HepG2 (cell line): ENCODE measurements around the gene RAMAC. TPM values are rescaled to one million over a fixed set of nuclear protein-coding genes. Genes with fewer than 3 reads are reported as not detected.

ENCODE experiments used
- ADNP ChIP-seq: sonication (generic); formaldehyde crosslinking; IDR thresholded peaks from 2 replicates; pipeline ENCODE4 v1.4.0; 2020; ENCODE audit warnings: missing genetic modification reagents
- BRF2 ChIP-seq: sonication (generic); formaldehyde crosslinking; IDR thresholded peaks from 2 replicates; pipeline ENCODE4 v1.8.1; 2022; ENCODE audit warnings: mild to moderate bottlenecking, missing genetic modification reagents
- GPBP1L1 ChIP-seq: sonication (generic); formaldehyde crosslinking; IDR thresholded peaks from 2 replicates; pipeline ENCODE4 v1.5.0; 2020; ENCODE audit warnings: mild to moderate bottlenecking, missing genetic modification reagents
- KAT7 ChIP-seq: IDR thresholded peaks from 2 replicates; pipeline ENCODE4 v1.6.1; 2018; ENCODE audit warnings: borderline replicate concordance, missing compliant biosample characterization
- REXO4 ChIP-seq: sonication (generic); formaldehyde crosslinking; IDR thresholded peaks from 2 replicates; pipeline ENCODE4 v1.8.0; 2022; ENCODE audit warnings: missing genetic modification reagents, mild to moderate bottlenecking, borderline replicate concordance
- RXRB ChIP-seq: IDR thresholded peaks from 2 replicates; pipeline ENCODE4 v1.6.1; 2016; ENCODE audit warnings: borderline replicate concordance, missing genetic modification reagents, missing compliant biosample characterization
- SIX4 ChIP-seq: sonication (generic); formaldehyde crosslinking; IDR thresholded peaks from 2 replicates; pipeline ENCODE4 v1.4.0; 2020; ENCODE audit warnings: missing genetic modification reagents
- TEAD2 ChIP-seq: sonication (generic); formaldehyde crosslinking; IDR thresholded peaks from 2 replicates; pipeline ENCODE4 v1.9.0; 2021; ENCODE audit warnings: missing genetic modification reagents
- THAP8 ChIP-seq: sonication (generic); formaldehyde crosslinking; IDR thresholded peaks from 2 replicates; pipeline ENCODE4 v1.5.1; 2020; ENCODE audit warnings: missing genetic modification reagents, mild to moderate bottlenecking, borderline replicate concordance
- ZC3H4 ChIP-seq: sonication (generic); formaldehyde crosslinking; IDR thresholded peaks from 2 replicates; pipeline ENCODE4 v1.4.0; 2020; ENCODE audit warnings: missing genetic modification reagents, borderline replicate concordance
- ZNF138 ChIP-seq: sonication (generic); formaldehyde crosslinking; IDR thresholded peaks from 2 replicates; pipeline ENCODE4 v1.5.0; 2020; ENCODE audit warnings: mild to moderate bottlenecking, low read depth, missing genetic modification reagents
- ZNF343 ChIP-seq: sonication (generic); formaldehyde crosslinking; IDR thresholded peaks from 2 replicates; pipeline ENCODE4 v1.4.0; 2020; ENCODE audit warnings: mild to moderate bottlenecking, missing genetic modification reagents
- ZNF598 ChIP-seq: sonication (generic); formaldehyde crosslinking; IDR thresholded peaks from 2 replicates; pipeline ENCODE4 v1.5.1; 2020; ENCODE audit warnings: mild to moderate bottlenecking, missing genetic modification reagents, borderline replicate concordance
- ZNF609 ChIP-seq: sonication (generic); formaldehyde crosslinking; IDR thresholded peaks from 2 replicates; pipeline ENCODE4 v1.4.0; 2020; ENCODE audit warnings: mild to moderate bottlenecking, missing genetic modification reagents, borderline replicate concordance
- ZNF687 ChIP-seq: sonication (generic); formaldehyde crosslinking; IDR thresholded peaks from 2 replicates; pipeline ENCODE4 v1.5.1; 2020; ENCODE audit warnings: mild to moderate bottlenecking, missing genetic modification reagents, moderate library complexity
- ZSCAN29 ChIP-seq: sonication (generic); formaldehyde crosslinking; conservative IDR thresholded peaks from 2 replicates; pipeline ENCODE4 v1.4.0; 2020; ENCODE audit warnings: mild to moderate bottlenecking, missing genetic modification reagents
- polyA plus RNA-seq, 8 experiments: library from polyadenylated mRNA; depleted of rRNA in 3 of 8; stranded (reverse) in 7 of 8; unstranded in 1 of 8; fragments of >200 nt; fragmentation: Illumina TruSeq in 4 of 8; extraction: Trizol in 4 of 8; gene quantifications; 2 replicates each; pipeline versions ENCODE4 v1.2.1 to v1.2.3, GENCODE V29; 2011 to 2016; ENCODE audit warnings: low read depth in 4 of 8, missing spikeins in 1 of 8, mixed read lengths in 1 of 8; ENCODE audit not compliant: insufficient read depth in 1 of 8
- total RNA-seq, 5 experiments: library from RNA; depleted of rRNA; stranded (reverse); fragments of >200 nt; fragmentation: Illumina TruSeq; extraction: Trizol; gene quantifications; 2 replicates each; pipeline ENCODE4 v1.2.3, GENCODE V29; 2016; ENCODE audit warnings: low read depth in 1 of 5

Gene RAMAC
- total and polyA plus RNA-seq, 2 of the 13 experiments (the other 11 are each of a cell fraction or from before 2014, with no cell fraction given), result 22.2 to 45.9 TPM

GRCh38 chr15:82985688-82986441 lies at the start of gene RAMAC (continued):
- peak; percentile 100 for TF ChIP-seq ZNF687 (CRISPR knock-in tag)
- peak; percentile 79; the same call in 1 of the 2 replicates for TF ChIP-seq TEAD2 (CRISPR knock-in tag)
- TF ChIP-seq ADNP (CRISPR knock-in tag), result no peak
- peak; percentile 75; the same call in 1 of the 2 replicates for TF ChIP-seq ZNF598 (CRISPR knock-in tag)
- TF ChIP-seq SIX4, result no peak
- TF ChIP-seq GPBP1L1 (CRISPR knock-in tag), result no peak
- no peak for TF ChIP-seq REXO4 (CRISPR knock-in tag)
- TF ChIP-seq ZC3H4 (CRISPR knock-in tag), result no peak; the same call in 1 of the 2 replicates
- TF ChIP-seq THAP8 (CRISPR knock-in tag), result no peak
- TF ChIP-seq RXRB (CRISPR knock-in tag), result peak; percentile 53; the same call in 1 of the 2 replicates
- TF ChIP-seq BRF2, result 0 out of 2 replicates have a peak, but pooled peaks have one; percentile 34
- 0 out of 2 replicates have a peak, but pooled peaks have one; percentile 47 for TF ChIP-seq ZNF138 (CRISPR knock-in tag)
- TF ChIP-seq ZNF609, result peak; percentile 39; the same call in 1 of the 2 replicates
- TF ChIP-seq ZNF343 (CRISPR knock-in tag), result no peak; the same call in 1 of the 2 replicates
- peak; percentile 81; the same call in 1 of the 2 replicates for TF ChIP-seq KAT7 (CRISPR knock-in tag)
- TF ChIP-seq ZSCAN29 (CRISPR knock-in tag), result no peak
